Measurements from ENCODE around the gene BET1L. TPM values are rescaled to one million over a fixed set of nuclear protein-coding genes. Genes with fewer than 3 reads are reported as not detected.

Gene BET1L
- total RNA-seq, 2 experiments from 2014 or later: 16.2 to 47.4 TPM

DNA sequence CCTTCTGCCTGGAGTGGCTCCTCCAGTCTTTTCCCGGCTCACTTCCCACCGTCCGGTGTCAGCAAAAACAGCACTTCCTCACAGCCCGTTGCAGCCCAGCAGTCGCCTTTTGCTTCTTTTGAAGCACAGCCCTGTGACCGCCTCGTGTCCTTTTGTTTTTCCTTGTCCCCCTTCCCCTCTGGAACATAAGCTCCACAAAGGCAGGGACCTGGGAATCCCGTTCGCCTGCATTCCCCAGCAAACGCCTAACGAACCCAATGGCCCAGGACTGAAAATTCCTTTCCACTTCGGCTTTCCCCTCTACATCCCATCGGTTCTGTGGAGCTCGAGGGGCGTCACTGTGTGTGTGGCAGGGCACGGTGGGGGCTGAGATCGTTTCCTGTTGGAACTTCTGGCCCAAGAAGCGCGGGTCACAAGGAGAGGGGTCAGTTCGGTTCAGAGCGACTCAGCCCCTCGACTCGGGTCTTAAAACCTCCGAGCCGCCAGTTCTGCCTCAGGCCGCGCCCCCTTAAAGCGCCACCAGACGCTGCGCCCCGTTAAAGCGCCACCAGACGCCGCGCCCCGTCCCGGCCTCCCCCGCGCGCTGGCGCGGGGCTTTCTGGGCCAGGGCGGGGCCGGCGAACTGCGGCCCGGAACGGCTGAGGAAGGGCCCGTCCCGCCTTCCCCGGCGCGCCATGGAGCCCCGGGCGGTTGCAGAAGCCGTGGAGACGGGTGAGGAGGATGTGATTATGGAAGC, 1.1 kb upstream of the BET1L start:
- H3K4me2 ChIP-seq (ENCODE audit: low read length): peak overlapping the region; percentile 90
- BruUV-seq (replicated peaks): no TSS peak
- peak; percentile 89 for DNase-seq (ENCODE audit: low spot score)
- TF ChIP-seq, protein P1, sequence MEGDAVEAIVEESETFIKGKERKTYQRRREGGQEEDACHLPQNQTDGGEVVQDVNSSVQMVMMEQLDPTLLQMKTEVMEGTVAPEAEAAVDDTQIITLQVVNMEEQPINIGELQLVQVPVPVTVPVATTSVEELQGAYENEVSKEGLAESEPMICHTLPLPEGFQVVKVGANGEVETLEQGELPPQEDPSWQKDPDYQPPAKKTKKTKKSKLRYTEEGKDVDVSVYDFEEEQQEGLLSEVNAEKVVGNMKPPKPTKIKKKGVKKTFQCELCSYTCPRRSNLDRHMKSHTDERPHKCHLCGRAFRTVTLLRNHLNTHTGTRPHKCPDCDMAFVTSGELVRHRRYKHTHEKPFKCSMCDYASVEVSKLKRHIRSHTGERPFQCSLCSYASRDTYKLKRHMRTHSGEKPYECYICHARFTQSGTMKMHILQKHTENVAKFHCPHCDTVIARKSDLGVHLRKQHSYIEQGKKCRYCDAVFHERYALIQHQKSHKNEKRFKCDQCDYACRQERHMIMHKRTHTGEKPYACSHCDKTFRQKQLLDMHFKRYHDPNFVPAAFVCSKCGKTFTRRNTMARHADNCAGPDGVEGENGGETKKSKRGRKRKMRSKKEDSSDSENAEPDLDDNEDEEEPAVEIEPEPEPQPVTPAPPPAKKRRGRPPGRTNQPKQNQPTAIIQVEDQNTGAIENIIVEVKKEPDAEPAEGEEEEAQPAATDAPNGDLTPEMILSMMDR (conservative IDR thresholded peaks at IDR 0.05; ENCODE audit: low read length): no peak
- H3K4me3 ChIP-seq (ENCODE audit: low read depth, low read length, poor library complexity, severe bottlenecking): peak overlapping the region; percentile 98
- H3K9me3 ChIP-seq (ENCODE audit: low read length): no peaks in the 10 kb centered on the region
- H4K20me1 ChIP-seq (ENCODE audit: insufficient read depth, low read length): no peaks in the 10 kb centered on the region
- H3K79me2 ChIP-seq (ENCODE audit: insufficient read depth, low read depth, low read length): peaks cover 36% of the 10 kb centered on the region
- ChIA-PET POLR2A (interaction anchor here (0.6 to 1.8 kb wide), 6 partner anchors 22 to 334 kb away, joined by 3 to 8 read pairs (median 4); partner anchors contain the start of genes PTDSS2 and SIRT3), CTCF (ENCODE audit: unreplicated experiment) (no interaction called here)
- peaks cover 26% of the 10 kb centered on the region for H3K4me1 ChIP-seq (ENCODE audit: insufficient read depth, low read length, poor library complexity, severe bottlenecking)
- peak overlapping the region; percentile 97 for H3K27ac ChIP-seq (ENCODE audit: low read depth, low read length, poor library complexity, severe bottlenecking)
- H3K36me3 ChIP-seq (ENCODE audit: insufficient read depth, low read length): peaks cover 63% of the 10 kb centered on the region
- no peaks in the 10 kb centered on the region for H3K9me2 ChIP-seq (ENCODE audit: insufficient read depth, low read length)
- intact Hi-C loops (cut with micrococcal nuclease; ENCODE audit: unreplicated experiment): loop anchor here (5.0 kb wide), 3 partner anchors 149 to 299 kb away; partner anchors contain the start of genes PTDSS2 and RNH1
- H2AFZ ChIP-seq (ENCODE audit: low read length): peak overlapping the region; percentile 41; the same call in 1 of the 2 replicates

DNA sequence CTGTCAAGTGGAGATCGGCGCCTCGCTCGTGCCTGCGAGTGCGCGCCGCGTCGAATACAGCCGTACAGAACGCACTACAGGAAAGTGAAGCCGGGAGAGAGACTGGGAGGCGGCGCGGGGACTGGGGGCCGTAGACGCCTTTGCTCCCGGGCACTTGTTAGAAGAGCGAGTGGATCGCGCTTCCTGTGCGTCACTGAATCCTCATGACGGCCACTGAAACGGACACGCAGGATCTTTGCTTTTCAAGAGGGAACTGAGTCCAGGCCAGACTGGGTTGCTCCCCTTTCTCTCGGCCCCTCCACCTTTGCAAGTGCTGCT, 623 bp upstream of the BET1L start:
- no peaks in the 10 kb centered on the region for H4K20me1 ChIP-seq (ENCODE audit: insufficient read depth, low read length)
- H3K9me3 ChIP-seq (ENCODE audit: low read length): no peaks in the 10 kb centered on the region
- H2AFZ ChIP-seq (ENCODE audit: low read length): peak overlapping the region; percentile 5; the same call in 1 of the 2 replicates
- peak; percentile 58 for DNase-seq (ENCODE audit: low spot score)
- peak overlapping the region; percentile 98 for H3K4me3 ChIP-seq (ENCODE audit: low read depth, low read length, poor library complexity, severe bottlenecking)
- TF ChIP-seq, protein P1 (conservative IDR thresholded peaks at IDR 0.05; ENCODE audit: low read length): no peak
- no peak for TF ChIP-seq EZH2phosphoT487 (IDR thresholded peaks at IDR 0.05; ENCODE audit: borderline replicate concordance, low read depth, low read length)
- H3K79me2 ChIP-seq (ENCODE audit: insufficient read depth, low read depth, low read length): peaks cover 36% of the 10 kb centered on the region
- H3K4me1 ChIP-seq (ENCODE audit: insufficient read depth, low read length, poor library complexity, severe bottlenecking): peaks cover 26% of the 10 kb centered on the region
- peak overlapping the region; percentile 90 for H3K4me2 ChIP-seq (ENCODE audit: low read length)
- no peaks in the 10 kb centered on the region for H3K9me2 ChIP-seq (ENCODE audit: insufficient read depth, low read length)
- H3K36me3 ChIP-seq (ENCODE audit: insufficient read depth, low read length): peaks cover 61% of the 10 kb centered on the region
- BruUV-seq (replicated peaks): TSS peak; percentile 88
- POLR2A ChIA-PET: interaction anchor here (0.8 to 1.8 kb wide), 6 partner anchors 9 to 241 kb away, joined by 3 to 8 read pairs (median 6); partner anchors contain the start of genes PTDSS2 and SIRT3
- CTCF ChIA-PET (ENCODE audit: unreplicated experiment): no interaction called here
- H3K27ac ChIP-seq (ENCODE audit: low read depth, low read length, poor library complexity, severe bottlenecking): peak overlapping the region; percentile 97
- intact Hi-C loops (cut with micrococcal nuclease; ENCODE audit: unreplicated experiment): loop anchor here (1.0 to 5.0 kb wide), 5 partner anchors 28 to 299 kb away; partner anchors contain the start of genes PSMD13, PTDSS2, RNH1 and SIRT3

Data from OCI-LY7 (cell line).